SH-SY5Y (cell line): ENCODE measurements around the gene RAPGEF1.

Experiments
- GATA2 ChIP-seq: IDR thresholded peaks from 2 replicates; pipeline ENCODE4 v1.6.1; 2011; ENCODE audit warnings: mild to moderate bottlenecking, low read depth, low read length
- GATA3 ChIP-seq: IDR thresholded peaks from 2 replicates; pipeline ENCODE4 v1.6.1; 2011; ENCODE audit warnings: low read depth, mild to moderate bottlenecking, low read length, moderate library complexity

DNA sequence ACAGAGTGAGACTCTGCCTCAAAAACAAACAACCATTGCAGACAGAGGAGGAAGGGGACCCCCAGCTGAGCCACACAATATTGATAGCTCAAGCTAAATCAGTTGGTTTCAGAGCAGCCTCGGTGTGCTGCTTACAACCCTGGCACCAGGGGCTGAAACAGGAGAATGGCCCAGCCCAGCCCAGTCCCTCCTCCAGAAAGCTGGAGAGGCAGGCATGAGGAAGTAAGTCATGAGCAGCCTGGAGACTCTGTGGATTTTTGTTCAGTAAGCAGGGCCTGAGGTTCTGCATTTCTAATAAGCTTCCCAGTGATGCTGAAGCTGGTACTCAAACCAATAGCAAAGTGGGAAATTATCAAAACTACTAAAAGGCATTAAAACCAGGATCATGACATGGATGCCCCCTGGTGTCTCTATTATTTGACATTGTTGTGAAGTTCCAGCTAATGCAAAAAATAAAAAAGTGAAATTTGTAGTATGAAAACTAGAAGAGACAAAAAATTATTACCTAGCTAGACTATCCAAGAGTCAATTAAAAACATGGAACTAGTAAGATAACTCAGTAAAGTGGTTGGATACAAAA, 180.4 kb downstream of the RAPGEF1 start:
- no peak for TF ChIP-seq GATA3
- TF ChIP-seq GATA2: no peak
